Astrocyte (in vitro differentiated cells and primary cell): ENCODE data around the gene CCL23.

ENCODE experiments used
- CTCF ChIP-seq: IDR thresholded peaks from 2 replicates; pipeline ENCODE4 v1.5.1; 2011; ENCODE audit warnings: low read depth, mild to moderate bottlenecking, inconsistent platforms, low read length, moderate library complexity; ENCODE audit not compliant: insufficient read depth
- EZH2 ChIP-seq: IDR thresholded peaks from 2 replicates; pipeline ENCODE4 v1.6.1; 2012; ENCODE audit warnings: mild to moderate bottlenecking, low read length, inconsistent platforms; ENCODE audit not compliant: insufficient read depth

- no peak for TF ChIP-seq CTCF
- no peak for TF ChIP-seq EZH2
These were observed 45.7 kb downstream of the CCL23 start for GRCh38 chr17:35972066-35972465.
